Measurements from ENCODE around the gene NALCN.

DNA sequence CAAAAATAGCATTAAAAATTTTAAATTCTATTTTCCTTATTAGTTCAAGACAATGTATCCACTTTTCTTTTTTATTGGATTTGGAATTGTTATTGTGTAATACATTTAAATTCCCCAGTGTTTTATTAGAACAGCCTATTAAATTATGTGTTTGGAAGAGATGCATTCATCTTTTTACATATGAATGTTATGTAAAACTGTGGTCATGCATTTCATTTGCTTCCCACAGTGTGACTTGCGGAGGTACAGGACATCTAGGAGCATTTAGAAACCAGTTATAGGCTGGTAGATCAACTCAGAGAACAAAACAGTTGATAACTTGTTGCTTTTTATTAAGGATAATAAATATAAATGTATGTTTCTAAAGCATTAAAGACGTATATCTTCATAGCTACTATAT, 406.2 kb downstream of the NALCN start:
- TF ChIP-seq, protein P1, sequence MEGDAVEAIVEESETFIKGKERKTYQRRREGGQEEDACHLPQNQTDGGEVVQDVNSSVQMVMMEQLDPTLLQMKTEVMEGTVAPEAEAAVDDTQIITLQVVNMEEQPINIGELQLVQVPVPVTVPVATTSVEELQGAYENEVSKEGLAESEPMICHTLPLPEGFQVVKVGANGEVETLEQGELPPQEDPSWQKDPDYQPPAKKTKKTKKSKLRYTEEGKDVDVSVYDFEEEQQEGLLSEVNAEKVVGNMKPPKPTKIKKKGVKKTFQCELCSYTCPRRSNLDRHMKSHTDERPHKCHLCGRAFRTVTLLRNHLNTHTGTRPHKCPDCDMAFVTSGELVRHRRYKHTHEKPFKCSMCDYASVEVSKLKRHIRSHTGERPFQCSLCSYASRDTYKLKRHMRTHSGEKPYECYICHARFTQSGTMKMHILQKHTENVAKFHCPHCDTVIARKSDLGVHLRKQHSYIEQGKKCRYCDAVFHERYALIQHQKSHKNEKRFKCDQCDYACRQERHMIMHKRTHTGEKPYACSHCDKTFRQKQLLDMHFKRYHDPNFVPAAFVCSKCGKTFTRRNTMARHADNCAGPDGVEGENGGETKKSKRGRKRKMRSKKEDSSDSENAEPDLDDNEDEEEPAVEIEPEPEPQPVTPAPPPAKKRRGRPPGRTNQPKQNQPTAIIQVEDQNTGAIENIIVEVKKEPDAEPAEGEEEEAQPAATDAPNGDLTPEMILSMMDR (IDR thresholded peaks at IDR 0.05; ENCODE audit: low read depth, low read length, missing input control), result no peak
- no peak for TF ChIP-seq TAF1 (conservative IDR thresholded peaks at IDR 0.05)
- TF ChIP-seq YY1 (IDR thresholded peaks at IDR 0.05), result no peak
- no peak for TF ChIP-seq RAD21 (IDR thresholded peaks at IDR 0.05)
- no peak for TF ChIP-seq EGR1 (IDR thresholded peaks at IDR 0.05; ENCODE audit: low read depth in 2 of 2)
- TF ChIP-seq, protein P2, sequence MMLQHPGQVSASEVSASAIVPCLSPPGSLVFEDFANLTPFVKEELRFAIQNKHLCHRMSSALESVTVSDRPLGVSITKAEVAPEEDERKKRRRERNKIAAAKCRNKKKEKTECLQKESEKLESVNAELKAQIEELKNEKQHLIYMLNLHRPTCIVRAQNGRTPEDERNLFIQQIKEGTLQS (IDR thresholded peaks at IDR 0.05), result no peak
- TF ChIP-seq, protein P3, sequence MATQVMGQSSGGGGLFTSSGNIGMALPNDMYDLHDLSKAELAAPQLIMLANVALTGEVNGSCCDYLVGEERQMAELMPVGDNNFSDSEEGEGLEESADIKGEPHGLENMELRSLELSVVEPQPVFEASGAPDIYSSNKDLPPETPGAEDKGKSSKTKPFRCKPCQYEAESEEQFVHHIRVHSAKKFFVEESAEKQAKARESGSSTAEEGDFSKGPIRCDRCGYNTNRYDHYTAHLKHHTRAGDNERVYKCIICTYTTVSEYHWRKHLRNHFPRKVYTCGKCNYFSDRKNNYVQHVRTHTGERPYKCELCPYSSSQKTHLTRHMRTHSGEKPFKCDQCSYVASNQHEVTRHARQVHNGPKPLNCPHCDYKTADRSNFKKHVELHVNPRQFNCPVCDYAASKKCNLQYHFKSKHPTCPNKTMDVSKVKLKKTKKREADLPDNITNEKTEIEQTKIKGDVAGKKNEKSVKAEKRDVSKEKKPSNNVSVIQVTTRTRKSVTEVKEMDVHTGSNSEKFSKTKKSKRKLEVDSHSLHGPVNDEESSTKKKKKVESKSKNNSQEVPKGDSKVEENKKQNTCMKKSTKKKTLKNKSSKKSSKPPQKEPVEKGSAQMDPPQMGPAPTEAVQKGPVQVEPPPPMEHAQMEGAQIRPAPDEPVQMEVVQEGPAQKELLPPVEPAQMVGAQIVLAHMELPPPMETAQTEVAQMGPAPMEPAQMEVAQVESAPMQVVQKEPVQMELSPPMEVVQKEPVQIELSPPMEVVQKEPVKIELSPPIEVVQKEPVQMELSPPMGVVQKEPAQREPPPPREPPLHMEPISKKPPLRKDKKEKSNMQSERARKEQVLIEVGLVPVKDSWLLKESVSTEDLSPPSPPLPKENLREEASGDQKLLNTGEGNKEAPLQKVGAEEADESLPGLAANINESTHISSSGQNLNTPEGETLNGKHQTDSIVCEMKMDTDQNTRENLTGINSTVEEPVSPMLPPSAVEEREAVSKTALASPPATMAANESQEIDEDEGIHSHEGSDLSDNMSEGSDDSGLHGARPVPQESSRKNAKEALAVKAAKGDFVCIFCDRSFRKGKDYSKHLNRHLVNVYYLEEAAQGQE (IDR thresholded peaks at IDR 0.05), result no peak
- TF ChIP-seq FOXA1 (IDR thresholded peaks at IDR 0.05), result no peak
- TF ChIP-seq, protein P4, sequence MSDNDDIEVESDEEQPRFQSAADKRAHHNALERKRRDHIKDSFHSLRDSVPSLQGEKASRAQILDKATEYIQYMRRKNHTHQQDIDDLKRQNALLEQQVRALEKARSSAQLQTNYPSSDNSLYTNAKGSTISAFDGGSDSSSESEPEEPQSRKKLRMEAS (IDR thresholded peaks at IDR 0.05), result no peak
- no peak for TF ChIP-seq SP1 (IDR thresholded peaks at IDR 0.05)
- TF ChIP-seq JUND (IDR thresholded peaks at IDR 0.05), result no peak

Data from liver (tissue), 3 donors.